ENCODE results near the gene ZNF793.

Gene ZNF793

GRCh38 chr19:37506387-37507166 lies at the start of gene ZNF793:
TSS of gene ZNF793 (plus strand) at chr19:37506939. CDS start at chr19:37523440, 16,501 bp downstream.
- H3K27ac Mint-ChIP-seq = no peak within 1 kb of the TSS
- peaks cover 40% of the 10 kb centered on the region for H3K9me3 Mint-ChIP-seq
- H3K4me1 Mint-ChIP-seq (ENCODE audit: low read depth) = no peaks in the 10 kb centered on the region
- H3K36me3 Mint-ChIP-seq (ENCODE audit: low read depth) = no peaks in the 10 kb centered on the region
- peak; percentile 30 for DNase-seq (ENCODE audit: low spot score)
- no peaks in the 10 kb centered on the region for H3K27me3 Mint-ChIP-seq (ENCODE audit: low read depth)
- no peak within 1 kb of the TSS for H3K4me3 Mint-ChIP-seq

GRCh38 chr19:37466277-37466797 lies 40.4 kb upstream of the ZNF793 start:
- Mint-ChIP-seq H3K9me3 (peaks cover 23% of the 10 kb centered on the region), H3K27me3 (ENCODE audit: low read depth) (no peaks in the 10 kb centered on the region), H3K36me3 (ENCODE audit: low read depth) (peaks cover 32% of the 10 kb centered on the region), H3K27ac (peak overlapping the region; percentile 94), H3K4me1 (ENCODE audit: low read depth) (peaks cover 23% of the 10 kb centered on the region), H3K4me3 (peak overlapping the region; percentile 94)
- DNase-seq (ENCODE audit: low spot score) = no peak

GRCh38 chr19:37466798-37467607 lies 39.7 kb upstream of the ZNF793 start, which contains the start of gene ZNF569:
TSS of gene ZNF569 (minus strand) at chr19:37467444. CDS start at chr19:37444921, 22,523 bp downstream.
- Mint-ChIP-seq H3K27ac (peak within 1 kb of the TSS; percentile 94), H3K4me3 (peak within 1 kb of the TSS; percentile 94), H3K27me3 (ENCODE audit: low read depth) (no peaks in the 10 kb centered on the region), H3K9me3 (peaks cover 23% of the 10 kb centered on the region), H3K36me3 (ENCODE audit: low read depth) (peaks cover 32% of the 10 kb centered on the region), H3K4me1 (ENCODE audit: low read depth) (peaks cover 23% of the 10 kb centered on the region)
- DNase-seq (ENCODE audit: low spot score) = peak; percentile 85

GRCh38 chr19:37467608-37468090 lies 39.1 kb upstream of the ZNF793 start:
- Mint-ChIP-seq H3K4me1 (ENCODE audit: low read depth) (peaks cover 23% of the 10 kb centered on the region), H3K27me3 (ENCODE audit: low read depth) (no peaks in the 10 kb centered on the region), H3K36me3 (ENCODE audit: low read depth) (peaks cover 32% of the 10 kb centered on the region), H3K4me3 (peak overlapping the region; percentile 94), H3K27ac (peak overlapping the region; percentile 94), H3K9me3 (peaks cover 23% of the 10 kb centered on the region)
- DNase-seq (ENCODE audit: low spot score) = no peak

GRCh38 chr19:37468961-37469777 lies 37.6 kb upstream of the ZNF793 start, which contains the start of gene ZNF570:
TSS of gene ZNF570 (plus strand) at chr19:37469356. CDS start at chr19:37470355, 999 bp downstream.
- Mint-ChIP-seq H3K4me3 (peak within 1 kb of the TSS; percentile 94), H3K36me3 (ENCODE audit: low read depth) (peaks cover 33% of the 10 kb centered on the region), H3K4me1 (ENCODE audit: low read depth) (peaks cover 23% of the 10 kb centered on the region), H3K9me3 (peaks cover 23% of the 10 kb centered on the region), H3K27ac (peak within 1 kb of the TSS; percentile 93), H3K27me3 (ENCODE audit: low read depth) (no peaks in the 10 kb centered on the region)
- DNase-seq (ENCODE audit: low spot score) = peak; percentile 87

- no peaks in the 10 kb centered on the region for H3K27me3 Mint-ChIP-seq (ENCODE audit: low read depth)
- H3K27ac Mint-ChIP-seq = no peak overlapping the region
- no peak for DNase-seq (ENCODE audit: low spot score)
- H3K9me3 Mint-ChIP-seq = peaks cover 17% of the 10 kb centered on the region
- H3K4me1 Mint-ChIP-seq (ENCODE audit: low read depth) = peaks cover 23% of the 10 kb centered on the region
- peaks cover 28% of the 10 kb centered on the region for H3K36me3 Mint-ChIP-seq (ENCODE audit: low read depth)
- H3K4me3 Mint-ChIP-seq = peak overlapping the region; percentile 87
These were observed 36.5 kb upstream of the ZNF793 start for GRCh38 chr19:37470216-37470615.

GRCh38 chr19:37472165-37472564 lies 34.6 kb upstream of the ZNF793 start:
- H3K27me3 Mint-ChIP-seq (ENCODE audit: low read depth) = no peaks in the 10 kb centered on the region
- peaks cover 17% of the 10 kb centered on the region for H3K4me1 Mint-ChIP-seq (ENCODE audit: low read depth)
- peaks cover 36% of the 10 kb centered on the region for H3K36me3 Mint-ChIP-seq (ENCODE audit: low read depth)
- no peak overlapping the region for H3K27ac Mint-ChIP-seq
- no peak overlapping the region for H3K4me3 Mint-ChIP-seq
- DNase-seq (ENCODE audit: low spot score) = no peak
- peaks cover 29% of the 10 kb centered on the region for H3K9me3 Mint-ChIP-seq

GRCh38 chr19:37484406-37485168 lies 22.2 kb upstream of the ZNF793 start:
- DNase-seq (ENCODE audit: low spot score) = no peak
- Mint-ChIP-seq H3K9me3 (peaks cover 68% of the 10 kb centered on the region), H3K36me3 (ENCODE audit: low read depth) (peaks cover 38% of the 10 kb centered on the region), H3K27ac (no peak overlapping the region), H3K4me3 (no peak overlapping the region), H3K27me3 (ENCODE audit: low read depth) (no peaks in the 10 kb centered on the region), H3K4me1 (ENCODE audit: low read depth) (no peaks in the 10 kb centered on the region)

- DNase-seq (ENCODE audit: low spot score) = no peak
- Mint-ChIP-seq H3K27me3 (ENCODE audit: low read depth) (no peaks in the 10 kb centered on the region), H3K9me3 (peaks cover 63% of the 10 kb centered on the region), H3K4me3 (no peak overlapping the region), H3K4me1 (ENCODE audit: low read depth) (no peaks in the 10 kb centered on the region), H3K36me3 (ENCODE audit: low read depth) (no peaks in the 10 kb centered on the region), H3K27ac (no peak overlapping the region)
These were observed 14.5 kb upstream of the ZNF793 start for GRCh38 chr19:37492213-37492612.

GRCh38 chr19:37505958-37506386 lies 767 bp upstream of the ZNF793 start:
- no peak overlapping the region for H3K27ac Mint-ChIP-seq
- no peaks in the 10 kb centered on the region for H3K4me1 Mint-ChIP-seq (ENCODE audit: low read depth)
- no peak overlapping the region for H3K4me3 Mint-ChIP-seq
- peaks cover 41% of the 10 kb centered on the region for H3K9me3 Mint-ChIP-seq
- no peaks in the 10 kb centered on the region for H3K36me3 Mint-ChIP-seq (ENCODE audit: low read depth)
- no peaks in the 10 kb centered on the region for H3K27me3 Mint-ChIP-seq (ENCODE audit: low read depth)
- DNase-seq (ENCODE audit: low spot score) = no peak

GRCh38 chr19:37507167-37507464 lies 377 bp downstream of the ZNF793 start:
- H3K36me3 Mint-ChIP-seq (ENCODE audit: low read depth) = no peaks in the 10 kb centered on the region
- H3K27ac Mint-ChIP-seq = no peak overlapping the region
- no peak for DNase-seq (ENCODE audit: low spot score)
- H3K27me3 Mint-ChIP-seq (ENCODE audit: low read depth) = no peaks in the 10 kb centered on the region
- peaks cover 38% of the 10 kb centered on the region for H3K9me3 Mint-ChIP-seq
- no peak overlapping the region for H3K4me3 Mint-ChIP-seq
- H3K4me1 Mint-ChIP-seq (ENCODE audit: low read depth) = no peaks in the 10 kb centered on the region

GRCh38 chr19:37511186-37511585 lies 4.4 kb downstream of the ZNF793 start:
- H3K4me1 Mint-ChIP-seq (ENCODE audit: low read depth) = no peaks in the 10 kb centered on the region
- no peaks in the 10 kb centered on the region for H3K27me3 Mint-ChIP-seq (ENCODE audit: low read depth)
- H3K27ac Mint-ChIP-seq = no peak overlapping the region
- H3K36me3 Mint-ChIP-seq (ENCODE audit: low read depth) = peaks cover 2% of the 10 kb centered on the region
- no peak for DNase-seq (ENCODE audit: low spot score)
- H3K4me3 Mint-ChIP-seq = no peak overlapping the region
- H3K9me3 Mint-ChIP-seq = peaks cover 50% of the 10 kb centered on the region

GRCh38 chr19:37511821-37512220 lies 5.1 kb downstream of the ZNF793 start:
- H3K27me3 Mint-ChIP-seq (ENCODE audit: low read depth) = no peaks in the 10 kb centered on the region

More at GRCh38 chr19:37511821-37512220, 5.1 kb downstream of the ZNF793 start:
- Mint-ChIP-seq H3K4me3 (no peak overlapping the region), H3K36me3 (ENCODE audit: low read depth) (peaks cover 2% of the 10 kb centered on the region), H3K27ac (no peak overlapping the region), H3K9me3 (peaks cover 50% of the 10 kb centered on the region), H3K4me1 (ENCODE audit: low read depth) (no peaks in the 10 kb centered on the region)
- no peak for DNase-seq (ENCODE audit: low spot score)
